Body of pancreas (tissue), 4 donors: Measurements from ENCODE around the gene ASB10. TPM values are rescaled to one million over a fixed set of nuclear protein-coding genes. Genes with fewer than 3 reads are reported as not detected.

Source experiments
- ATAC-seq: fragments of 150-250 bp; one replicate; pipeline ENCODE4 v1.9.1; 2016
- DNase-seq, 4 donors: peaks; one replicate each; pipeline ENCODE4 v3.0.0-alpha.2; 2019
- H3K27ac ChIP-seq, 4 donors: fragments of 200-600 bp; sonication (generic); 1 replicate in 3 of 4; 2 replicates in 1 of 4; pipeline versions ENCODE4 v1.5.1 to v1.6.1; 2016 to 2019; ENCODE audit warnings: mild to moderate bottlenecking in 1 of 4, mixed read lengths in 1 of 4, moderate library complexity in 1 of 4
- H3K27me3 ChIP-seq, 2 donors: fragments of 200-600 bp; sonication (generic); one replicate each; pipeline ENCODE4 v1.6.0; 2016; ENCODE audit warnings: mild to moderate bottlenecking in 1 of 2
- H3K36me3 ChIP-seq, 2 donors: fragments of 200-600 bp; sonication (generic); replicated peaks in 1 of 2; 2 replicates each; pipeline ENCODE4 v1.5.1; 2016; ENCODE audit warnings: low read depth in 2 of 2; ENCODE audit not compliant: insufficient read depth in 1 of 2
- H3K4me1 ChIP-seq: fragments of 200-600 bp; sonication (generic); one replicate; pipeline ENCODE4 v1.6.0; 2016
- H3K4me3 ChIP-seq, 2 donors: fragments of 200-600 bp; sonication (generic); 1 replicate in 1 of 2; 2 replicates in 1 of 2; pipeline ENCODE4 v1.5.1; 2016 to 2019
- H3K9me3 ChIP-seq, 3 donors: fragments of 200-600 bp; sonication (generic); 1 replicate in 2 of 3; 2 replicates in 1 of 3; pipeline ENCODE4 v1.5.1; 2016
- CTCF ChIP-seq, 7 experiments: fragments of 450-650 bp in 4 of 7; fragments of 200-600 bp in 3 of 7; sonication (generic) in 3 of 7; IDR thresholded peaks; one replicate each; pipeline ENCODE4 v1.5.1; 2016 to 2019; ENCODE audit warnings: antibody characterized with exemption in 7 of 7
- POLR2A ChIP-seq, 3 donors: fragments of 450-650 bp; IDR thresholded peaks; one replicate each; pipeline ENCODE4 v1.6.1; 2016; ENCODE audit warnings: antibody characterized with exemption in 3 of 3, mild to moderate bottlenecking in 2 of 3
- WGBS, 2 donors: methylation state at CpG; one replicate each; pipeline ENCODE4 v1.1.5; 2017; 5-methylcytosine and 5-hydroxymethylcytosine counted together
- intact Hi-C: fragments of 100-400 bp; cut with DNase I; formaldehyde crosslinking; loops from one replicate; pipeline ENCODE4 v1.15.1; 2023
- total RNA-seq, 2 donors: library from RNA; depleted of rRNA; stranded (reverse); fragments of >200 nt; gene quantifications; one replicate each; pipeline ENCODE4 v1.1.0, GENCODE V29; 2016

ASB10 gene
- total RNA-seq, 2 donors from 2014 or later = not detected

- H3K4me1 ChIP-seq = no peaks in the 10 kb centered on the region
- no peaks in the 10 kb centered on the region for H3K27me3 ChIP-seq
- intact Hi-C loops = no loop called here
- H3K27ac ChIP-seq = no peak overlapping the region
- TF ChIP-seq POLR2A (IDR thresholded peaks at IDR 0.05) = no peak
- H3K36me3 ChIP-seq = peaks cover 0 to 15% of the 10 kb centered on the region in 2 donors
- no peaks in the 10 kb centered on the region for H3K9me3 ChIP-seq
- DNase-seq = no peak
- H3K4me3 ChIP-seq = no peak overlapping the region
- WGBS, 2 donors = 76 to 84% methylated on average over 3 of the region's 3 CpGs
- no peak for ATAC-seq
These were observed 24.2 kb upstream of the ASB10 start for GRCh38 chr7:151211155-151211772.

DNA sequence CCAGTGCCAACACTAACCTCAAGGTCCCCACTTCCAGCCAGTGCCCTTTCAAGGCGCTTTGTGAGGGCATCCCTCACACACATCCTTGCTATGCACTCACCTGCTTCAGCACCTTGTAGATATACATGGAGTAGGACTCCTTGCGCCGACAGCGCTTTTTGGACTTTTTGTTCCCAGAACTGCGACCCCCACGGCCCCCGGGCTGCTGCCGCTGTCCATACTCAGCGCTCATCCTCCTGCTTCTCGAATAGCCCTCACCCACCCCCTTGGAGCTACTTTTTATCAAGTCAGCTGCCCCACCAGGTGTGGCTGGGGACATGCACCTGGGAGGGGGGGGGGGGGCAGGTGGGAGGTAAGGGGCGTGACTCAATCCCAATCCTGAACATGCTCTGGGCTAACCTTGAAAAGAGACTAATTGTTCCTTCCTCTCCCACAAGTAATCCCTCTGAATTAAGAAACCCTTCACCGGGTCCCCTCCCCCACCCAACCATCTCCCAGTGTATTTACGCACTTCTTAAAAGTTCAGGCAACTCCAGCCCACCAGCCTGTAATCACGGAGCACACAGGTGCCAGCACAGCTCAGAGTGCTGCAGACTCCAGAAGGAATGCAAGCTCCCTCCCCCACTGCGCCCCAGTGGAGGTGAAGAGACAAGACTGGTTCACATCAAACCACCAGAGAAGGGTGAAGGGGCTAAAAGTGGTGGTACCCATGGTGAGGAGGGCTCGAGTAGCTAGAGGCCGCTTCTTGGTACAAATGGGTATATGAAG, 23.2 kb upstream of the ASB10 start, which contains the start of gene H2BK1:
Gene H2BK1, minus strand, starts transcription at position 402 of the 768 bp plus-strand sequence. Its CDS starts 170 bp downstream, at position 232.
- WGBS, 2 donors = 58 to 59% methylated on average over 17 of the region's 17 CpGs
- H3K36me3 ChIP-seq = peaks cover 0 to 7% of the 10 kb centered on the region in 2 donors
- DNase-seq = no peak
- H3K27me3 ChIP-seq = no peaks in the 10 kb centered on the region
- TF ChIP-seq POLR2A (IDR thresholded peaks at IDR 0.05) = no peak
- no peak for TF ChIP-seq CTCF (IDR thresholded peaks at IDR 0.05)
- H3K4me1 ChIP-seq = no peaks in the 10 kb centered on the region
- H3K27ac ChIP-seq = no peak within 1 kb of the TSS
- H3K4me3 ChIP-seq = no peak within 1 kb of the TSS
- H3K9me3 ChIP-seq = no peaks in the 10 kb centered on the region
- no peak for ATAC-seq
- intact Hi-C loops = no loop called here

DNA sequence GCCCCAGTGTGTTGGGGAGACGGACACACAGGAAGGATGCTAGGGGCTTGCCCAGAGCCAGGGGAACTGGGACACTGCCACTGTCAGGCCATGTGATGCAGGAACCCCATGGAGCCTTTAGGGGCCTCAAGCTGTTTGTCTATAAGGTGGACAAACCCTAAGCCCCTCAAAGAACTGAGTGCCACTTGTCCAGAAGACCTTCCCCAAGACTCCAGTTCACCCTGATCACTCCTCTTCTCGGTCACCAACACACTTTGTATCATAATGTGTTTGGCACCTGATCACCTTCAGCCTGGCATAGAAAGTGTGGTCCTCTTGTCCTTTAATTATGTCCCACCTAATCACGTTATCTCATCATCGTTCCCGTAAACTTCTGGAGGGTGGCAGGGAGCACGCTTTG, 22.5 kb upstream of the ASB10 start:
- no peak for TF ChIP-seq POLR2A (IDR thresholded peaks at IDR 0.05)
- no peak for TF ChIP-seq CTCF (IDR thresholded peaks at IDR 0.05)
- Histone ChIP-seq H3K27ac (no peak overlapping the region), H3K4me3 (no peak overlapping the region), H3K36me3 (peaks cover 0 to 5% of the 10 kb centered on the region in 2 donors), H3K9me3 (no peaks in the 10 kb centered on the region), H3K27me3 (no peaks in the 10 kb centered on the region), H3K4me1 (no peaks in the 10 kb centered on the region)
- ATAC-seq = no peak
- no peak for DNase-seq
- intact Hi-C loops = no loop called here
- 39 to 61% methylated on average over 6 of the region's 6 CpGs for WGBS, 2 donors

DNA sequence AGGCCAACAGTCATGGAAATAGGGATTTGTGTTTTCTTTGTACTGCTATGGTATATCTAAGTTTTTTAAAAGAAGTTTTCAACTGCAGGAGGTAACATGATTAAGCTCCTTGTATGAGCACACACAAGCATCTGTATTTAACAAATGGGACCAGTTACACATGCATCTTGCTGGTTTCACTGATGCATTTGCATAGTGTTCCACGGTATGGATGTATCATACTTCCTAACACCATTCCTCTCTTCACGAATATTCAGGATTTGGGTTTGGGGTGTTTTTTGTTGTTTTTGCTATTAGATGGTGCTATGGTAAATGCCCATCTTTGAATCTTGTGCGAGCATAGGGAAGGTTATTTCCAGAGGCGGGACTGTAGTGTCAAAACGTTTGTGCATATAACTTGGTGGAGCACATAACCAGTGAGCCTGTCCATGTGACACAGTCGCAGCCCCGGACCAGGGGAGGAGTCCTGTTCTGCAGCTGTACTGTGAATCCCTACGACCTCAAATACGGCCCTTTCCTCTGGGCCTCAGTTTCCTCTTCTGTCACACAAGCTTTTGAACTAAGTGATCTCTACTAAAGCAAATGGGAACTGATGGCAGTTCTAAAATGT, 21.3 kb upstream of the ASB10 start:
- H3K27me3 ChIP-seq = no peaks in the 10 kb centered on the region
- ATAC-seq = no peak
- no peaks in the 10 kb centered on the region for H3K4me1 ChIP-seq
- intact Hi-C loops = no loop called here
- no peak overlapping the region for H3K27ac ChIP-seq
- H3K9me3 ChIP-seq = no peaks in the 10 kb centered on the region
- peaks cover 0 to 3% of the 10 kb centered on the region in 2 donors for H3K36me3 ChIP-seq
- 36 to 48% methylated on average over 9 of the region's 9 CpGs for WGBS, 2 donors
- no peak overlapping the region for H3K4me3 ChIP-seq
- DNase-seq = no peak
- TF ChIP-seq POLR2A (IDR thresholded peaks at IDR 0.05) = no peak
- TF ChIP-seq CTCF (IDR thresholded peaks at IDR 0.05) = no peak

DNA sequence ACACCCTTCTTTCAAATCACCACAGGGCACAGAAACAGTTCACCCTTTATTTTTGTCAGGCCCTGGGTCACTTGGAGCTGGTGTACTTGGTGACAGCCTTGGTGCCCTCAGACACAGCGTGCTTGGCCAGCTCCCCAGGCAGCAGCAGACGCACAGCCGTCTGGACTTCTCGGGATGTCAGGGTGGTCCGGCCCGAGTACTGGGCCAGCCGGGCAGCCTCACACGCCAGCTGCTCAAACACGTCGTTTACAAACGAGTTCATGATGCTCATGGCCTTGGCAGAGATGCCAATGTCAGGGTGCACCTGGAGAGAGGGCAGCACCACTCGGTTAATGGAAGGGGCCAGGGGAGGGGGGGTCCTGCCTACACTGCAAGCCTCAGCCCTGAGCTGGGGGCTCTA, 20.8 kb upstream of the ASB10 start:
- ATAC-seq = no peak
- Histone ChIP-seq H3K4me3 (no peak overlapping the region), H3K4me1 (no peaks in the 10 kb centered on the region), H3K27ac (no peak overlapping the region), H3K27me3 (no peaks in the 10 kb centered on the region), H3K9me3 (no peaks in the 10 kb centered on the region), H3K36me3 (no peaks in the 10 kb centered on the region)
- intact Hi-C loops = no loop called here
- WGBS, 2 donors = 25 to 28% methylated on average over 2 to 12 of the region's 12 CpGs
- DNase-seq = no peak
- no peak for TF ChIP-seq CTCF (IDR thresholded peaks at IDR 0.05)
- TF ChIP-seq POLR2A (IDR thresholded peaks at IDR 0.05) = no peak
